OCI-LY3 (cell line): ENCODE measurements around the gene RAB37.

Experiments
- EZH2phosphoT487 ChIP-seq: fragments of 200-600 bp; shearing (Covaris generic); IDR thresholded peaks from 2 replicates; pipeline ENCODE4 v1.6.1; 2018; ENCODE audit warnings: antibody characterized with exemption, mixed run types, low read depth
- TF ChIP-seq, protein P1 (sequence below): fragments of 200-600, 300-600 bp; sonication (generic); IDR thresholded peaks from 2 replicates; pipeline ENCODE4 v1.5.1; 2014; ENCODE audit warnings: antibody characterized with exemption, low read length, low read depth

DNA sequence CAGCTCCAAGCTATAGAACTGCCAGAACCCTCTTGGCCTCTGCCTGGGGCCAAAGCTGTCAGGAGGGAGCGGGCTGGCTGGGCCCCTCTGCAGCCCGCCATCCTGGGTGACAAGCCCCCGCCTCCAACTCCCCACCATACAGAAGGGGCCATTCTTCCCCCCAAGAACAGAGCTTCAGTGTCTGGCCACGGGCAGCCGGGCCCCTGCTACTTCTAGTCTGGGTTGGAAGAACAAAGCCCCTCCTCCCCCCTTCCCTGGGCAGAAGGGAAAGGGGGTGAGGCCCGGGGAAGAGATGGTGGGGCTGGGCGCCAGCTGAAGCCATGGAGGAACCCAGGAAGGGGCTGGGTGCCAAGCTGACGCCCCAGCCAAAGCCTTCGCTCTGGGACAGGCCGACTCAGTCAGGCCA, 30.1 kb downstream of the RAB37 start:
- TF ChIP-seq, protein P1, sequence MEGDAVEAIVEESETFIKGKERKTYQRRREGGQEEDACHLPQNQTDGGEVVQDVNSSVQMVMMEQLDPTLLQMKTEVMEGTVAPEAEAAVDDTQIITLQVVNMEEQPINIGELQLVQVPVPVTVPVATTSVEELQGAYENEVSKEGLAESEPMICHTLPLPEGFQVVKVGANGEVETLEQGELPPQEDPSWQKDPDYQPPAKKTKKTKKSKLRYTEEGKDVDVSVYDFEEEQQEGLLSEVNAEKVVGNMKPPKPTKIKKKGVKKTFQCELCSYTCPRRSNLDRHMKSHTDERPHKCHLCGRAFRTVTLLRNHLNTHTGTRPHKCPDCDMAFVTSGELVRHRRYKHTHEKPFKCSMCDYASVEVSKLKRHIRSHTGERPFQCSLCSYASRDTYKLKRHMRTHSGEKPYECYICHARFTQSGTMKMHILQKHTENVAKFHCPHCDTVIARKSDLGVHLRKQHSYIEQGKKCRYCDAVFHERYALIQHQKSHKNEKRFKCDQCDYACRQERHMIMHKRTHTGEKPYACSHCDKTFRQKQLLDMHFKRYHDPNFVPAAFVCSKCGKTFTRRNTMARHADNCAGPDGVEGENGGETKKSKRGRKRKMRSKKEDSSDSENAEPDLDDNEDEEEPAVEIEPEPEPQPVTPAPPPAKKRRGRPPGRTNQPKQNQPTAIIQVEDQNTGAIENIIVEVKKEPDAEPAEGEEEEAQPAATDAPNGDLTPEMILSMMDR: no peak
- no peak for TF ChIP-seq EZH2phosphoT487
